GM12878 (cell line): ENCODE results near the gene POMT1. TPM values are rescaled to one million over a fixed set of nuclear protein-coding genes. Genes with fewer than 3 reads are reported as not detected.

ENCODE experiments used
- ATAC-seq: fragments of 200-7000 bp; cut with Tn5 transposase; 3 replicates; pipeline ENCODE4 v1.9.1; 2020; ENCODE audit warnings: mild to moderate bottlenecking, moderate library complexity
- BruUV-seq: library from RNA; stranded (reverse); fragments of 400-500 nt; replicated peaks from 2 replicates; lab custom pipeline; 2021; lab: Mats Ljungman, UMichigan
- CTCF ChIA-PET: fragments of 300-600 bp; sonication (Branson Sonifier 250); formaldehyde crosslinking; extraction: SDS; loops from one replicate; lab custom pipeline; 2021; ENCODE audit warnings: inconsistent platforms; lab: Yijun Ruan, JAX
- POLR2A ChIA-PET: fragments of 350-600 bp; formaldehyde crosslinking; extraction: SDS; loops from one replicate; lab custom pipeline; 2021; ENCODE audit warnings: inconsistent platforms; lab: Charles Lee
- RAD21 ChIA-PET: fragments of 300-600 bp; sonication (Branson Sonifier 250); formaldehyde crosslinking; loops from one replicate; lab custom pipeline; 2023; ENCODE audit warnings: antibody characterized with exemption; ENCODE audit not compliant: unreplicated experiment; lab: Charles Lee
- SMC1A ChIA-PET: fragments of 300-600 bp; sonication (Branson Sonifier 250); formaldehyde crosslinking; loops from one replicate; lab custom pipeline; 2023; ENCODE audit not compliant: unreplicated experiment, uncharacterized antibody; lab: Charles Lee
- DNase-seq: peaks from one replicate; pipeline ENCODE4 v3.0.0-alpha.2; 2011; ENCODE audit warnings: low read depth, low spot score
- FAIRE-seq: peaks from 3 replicates; lab custom pipeline; 2011; peaks lifted over from hg19 to GRCh38; lab: Jason Lieb, UNC
- H2AFZ ChIP-seq: 2 replicates; pipeline ENCODE4 v1.6.0; 2011; ENCODE audit warnings: low read depth, low read length, control low read depth; ENCODE audit not compliant: control insufficient read depth
- H3K27ac ChIP-seq: 2 replicates; pipeline ENCODE4 v1.5.1; 2011; ENCODE audit warnings: control low read depth; ENCODE audit not compliant: control insufficient read depth, insufficient read depth
- H3K27me3 ChIP-seq, 2 experiments: replicated peaks in 1 of 2; 2 replicates each; pipeline versions ENCODE4 v1.6.0 to v1.6.1; 2011; ENCODE audit warnings: low read length in 1 of 2; ENCODE audit not compliant: control insufficient read depth in 2 of 2, insufficient read depth in 2 of 2
- H3K36me3 ChIP-seq, 2 experiments: 2 replicates each; pipeline ENCODE4 v1.5.1; 2011; ENCODE audit warnings: low read length in 1 of 2; ENCODE audit not compliant: control insufficient read depth in 2 of 2, insufficient read depth in 2 of 2
- H3K4me1 ChIP-seq: 2 replicates; pipeline ENCODE4 v1.6.1; 2011; ENCODE audit warnings: mild to moderate bottlenecking, low read length, moderate library complexity, mixed read lengths; ENCODE audit not compliant: control insufficient read depth, insufficient read depth
- H3K4me2 ChIP-seq: 2 replicates; pipeline ENCODE4 v1.6.0; 2011; ENCODE audit warnings: control low read depth; ENCODE audit not compliant: control insufficient read depth, insufficient read depth
- H3K4me3 ChIP-seq: fragments of 200-600 bp; sonication (generic); 2 replicates; pipeline ENCODE4 v1.5.1; 2016
- H3K79me2 ChIP-seq: 2 replicates; pipeline ENCODE4 v1.6.0; 2011; ENCODE audit warnings: low read length; ENCODE audit not compliant: control insufficient read depth, insufficient read depth
- H3K9ac ChIP-seq: 2 replicates; pipeline ENCODE4 v1.8.0; 2011; ENCODE audit warnings: low read length, control low read depth, mixed read lengths; ENCODE audit not compliant: control insufficient read depth, insufficient read depth
- H3K9me3 ChIP-seq: replicated peaks from 3 replicates; pipeline ENCODE4 v1.5.1; 2011; ENCODE audit warnings: mild to moderate bottlenecking, low read length; ENCODE audit not compliant: control insufficient read depth, insufficient read depth
- H4K20me1 ChIP-seq: 2 replicates; pipeline ENCODE4 v1.6.0; 2011; ENCODE audit not compliant: control insufficient read depth, insufficient read depth
- BRCA1 ChIP-seq: IDR thresholded peaks from 2 replicates; pipeline ENCODE4 v1.6.1; 2011; ENCODE audit warnings: low read depth, low read length, improper control_type of control experiment
- FOS ChIP-seq: IDR thresholded peaks from 3 replicates; pipeline ENCODE4 v1.6.1; 2011; ENCODE audit warnings: borderline replicate concordance; ENCODE audit not compliant: insufficient read length; ENCODE audit errors: extremely low read depth
- POLR2A ChIP-seq: IDR thresholded peaks from 2 replicates; pipeline ENCODE4 v1.6.1; 2011; ENCODE audit warnings: low read depth, mild to moderate bottlenecking, low read length
- WGBS: methylation state at CpG from one replicate; pipeline ENCODE4 v1.1.6; 2016; ENCODE audit warnings: low lambda C conversion rate; ENCODE audit not compliant: insufficient replicate concordance, insufficient coverage; ENCODE audit errors: missing lambda C conversion rate; 5-methylcytosine and 5-hydroxymethylcytosine counted together
- in situ Hi-C: fragments of 300-500 bp; cut with MboI; formaldehyde crosslinking; loops from 9 replicates; pipeline ENCODE4 v1.14.3; 2018; ENCODE audit warnings: mixed read lengths
- intact Hi-C: fragments of 100-400 bp; cut with micrococcal nuclease; formaldehyde crosslinking; loops from one replicate; pipeline ENCODE4 v1.14.2; 2022; ENCODE audit not compliant: unreplicated experiment
- polyA plus RNA-seq, 11 experiments: library from polyadenylated mRNA; depleted of rRNA in 4 of 11; unstranded in 6 of 11; stranded (reverse) in 5 of 11; fragments of >200 nt; fragmentation: Nextera tagmentation in 4 of 11; fragmentation: Illumina TruSeq in 1 of 11; extraction: Ambion mirVana in 4 of 11; extraction: Trizol in 1 of 11; gene quantifications; 1 replicate in 1 of 11; 2 replicates in 10 of 11; pipeline versions ENCODE4 v1.2.1 to v1.2.3, GENCODE V29; 2011 to 2016; ENCODE audit warnings: inconsistent platforms in 2 of 11, missing spikeins in 2 of 11, low read depth in 1 of 11
- total RNA-seq, 4 experiments: library from RNA; depleted of rRNA in 3 of 4; stranded (reverse); fragments of >200 nt in 3 of 4; fragmentation: Illumina TruSeq in 1 of 4; extraction: Trizol in 1 of 4; gene quantifications; 2 replicates each; pipeline versions ENCODE4 v1.2.1 to v1.2.3, GENCODE V29; 2013 to 2021
- TF ChIP-seq, protein P1 (sequence below): fragments of 450-650 bp; IDR thresholded peaks from 2 replicates; pipeline ENCODE4 v1.6.1; 2017; ENCODE audit warnings: borderline replicate concordance

Gene POMT1
- total and polyA plus RNA-seq, 10 of the 15 experiments (the other 5 are each of a cell fraction or from before 2014, with no cell fraction given) = 1.2 to 19.2 (median 12.6) TPM

DNA sequence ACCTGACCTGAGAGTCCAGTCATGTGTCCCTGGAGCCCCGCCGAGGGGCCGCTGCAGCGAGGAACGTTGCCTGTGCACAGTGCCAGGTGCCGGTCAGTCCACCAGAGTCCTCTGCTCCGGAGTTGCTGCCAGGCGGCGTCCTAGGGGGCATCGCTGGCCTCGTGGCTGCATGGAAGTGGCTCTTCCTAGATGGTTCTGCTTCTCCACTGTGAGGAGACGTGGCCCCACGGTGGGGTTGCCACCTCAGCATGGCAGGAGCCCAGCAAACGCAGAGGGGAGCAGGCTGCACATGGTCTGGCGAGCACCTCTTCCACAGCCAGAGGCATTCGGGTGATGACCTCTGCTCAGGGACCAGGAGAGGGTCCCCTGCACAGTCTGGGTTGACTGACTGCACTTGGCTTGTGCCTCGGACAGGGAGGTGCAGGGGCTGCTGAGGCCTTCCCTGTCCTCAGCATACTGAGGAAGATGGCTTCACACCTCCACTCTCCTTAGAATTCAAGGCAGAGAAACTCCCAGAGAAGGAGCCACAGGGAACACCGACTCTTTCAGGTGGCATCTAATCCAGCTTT, 25.9 kb upstream of the POMT1 start:
- no peak overlapping the region for H3K9ac ChIP-seq
- no peak for DNase-seq
- no peaks in the 10 kb centered on the region for H3K4me1 ChIP-seq
- no peak overlapping the region for H3K4me2 ChIP-seq
- H3K4me3 ChIP-seq = no peak overlapping the region
- no peaks in the 10 kb centered on the region; the same call in 1 of the 2 replicates for H4K20me1 ChIP-seq
- no TSS peak for BruUV-seq
- no peaks in the 10 kb centered on the region for H3K79me2 ChIP-seq
- ChIA-PET POLR2A (no interaction called here), SMC1A (no interaction called here), CTCF (interaction anchor here (2.1 kb wide), 1 partner anchor 127 kb away, joined by 8 read pairs; no protein-coding TSS in a partner anchor), RAD21 (no interaction called here)
- no peaks in the 10 kb centered on the region for H3K9me3 ChIP-seq
- no peak overlapping the region for H3K27ac ChIP-seq
- in situ Hi-C loops (no loop called here), intact Hi-C loops (no loop called here)
- H2AFZ ChIP-seq = no peak overlapping the region
- peaks cover 41 to 68% of the 10 kb centered on the region in 2 experiments for H3K36me3 ChIP-seq
- WGBS = 96% methylated on average over 18 of the region's 18 CpGs
- TF ChIP-seq POLR2A = 0 out of 2 replicates have a peak, but pooled peaks have one; percentile 47
- TF ChIP-seq, protein P1, sequence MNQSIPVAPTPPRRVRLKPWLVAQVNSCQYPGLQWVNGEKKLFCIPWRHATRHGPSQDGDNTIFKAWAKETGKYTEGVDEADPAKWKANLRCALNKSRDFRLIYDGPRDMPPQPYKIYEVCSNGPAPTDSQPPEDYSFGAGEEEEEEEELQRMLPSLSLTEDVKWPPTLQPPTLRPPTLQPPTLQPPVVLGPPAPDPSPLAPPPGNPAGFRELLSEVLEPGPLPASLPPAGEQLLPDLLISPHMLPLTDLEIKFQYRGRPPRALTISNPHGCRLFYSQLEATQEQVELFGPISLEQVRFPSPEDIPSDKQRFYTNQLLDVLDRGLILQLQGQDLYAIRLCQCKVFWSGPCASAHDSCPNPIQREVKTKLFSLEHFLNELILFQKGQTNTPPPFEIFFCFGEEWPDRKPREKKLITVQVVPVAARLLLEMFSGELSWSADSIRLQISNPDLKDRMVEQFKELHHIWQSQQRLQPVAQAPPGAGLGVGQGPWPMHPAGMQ = no peak
- no peak for ATAC-seq
- no peaks in the 10 kb centered on the region for H3K27me3 ChIP-seq
- no peak for FAIRE-seq

DNA sequence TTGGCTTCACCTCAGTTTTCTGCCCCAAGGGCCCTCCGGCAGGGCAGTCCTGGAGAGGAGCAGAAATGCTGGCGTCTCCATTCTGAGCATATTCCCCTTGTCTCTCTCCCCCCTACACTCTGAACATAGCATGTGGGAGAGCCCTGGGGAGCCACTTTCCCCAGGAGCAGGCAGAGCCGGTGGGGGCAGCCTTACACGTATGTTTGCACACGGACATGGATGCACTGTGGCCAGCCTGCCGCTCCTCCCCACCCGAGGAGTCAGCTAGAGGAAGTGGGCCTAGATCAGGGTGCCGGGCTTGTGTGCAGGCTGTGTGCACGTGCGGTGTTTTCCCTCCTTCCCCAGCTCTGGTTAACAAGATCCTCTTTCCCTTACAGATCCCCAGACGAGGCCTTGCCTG, 25.4 kb upstream of the POMT1 start:
- in situ Hi-C loops (no loop called here), intact Hi-C loops (no loop called here)
- DNase-seq = no peak
- no peaks in the 10 kb centered on the region for H3K9me3 ChIP-seq
- H3K4me1 ChIP-seq = no peaks in the 10 kb centered on the region
- no TSS peak for BruUV-seq
- WGBS = 81% methylated on average over 11 of the region's 11 CpGs
- H3K79me2 ChIP-seq = no peaks in the 10 kb centered on the region
- H3K27me3 ChIP-seq = no peaks in the 10 kb centered on the region
- ChIA-PET POLR2A (no interaction called here), RAD21 (no interaction called here), CTCF (interaction anchor here (1.2 to 2.1 kb wide), 3 partner anchors 81 to 127 kb away, joined by 4 to 8 read pairs (median 5); no protein-coding TSS in a partner anchor), SMC1A (interaction anchor here (0.6 to 1.3 kb wide), 2 partner anchors 128 to 320 kb away, joined by 3 to 6 read pairs; no protein-coding TSS in a partner anchor)
- ATAC-seq = no peak
- no peak overlapping the region for H3K9ac ChIP-seq
- no peak overlapping the region for H3K27ac ChIP-seq
- no peak for FAIRE-seq
- peaks cover 46 to 71% of the 10 kb centered on the region in 2 experiments for H3K36me3 ChIP-seq
- no peak overlapping the region for H3K4me2 ChIP-seq
- TF ChIP-seq POLR2A (0 out of 2 replicates have a peak, but pooled peaks have one; percentile 3), BRCA1 (no peak), FOS (no peak)
- H3K4me3 ChIP-seq = no peak overlapping the region
- no peaks in the 10 kb centered on the region; the same call in 1 of the 2 replicates for H4K20me1 ChIP-seq
- no peak overlapping the region for H2AFZ ChIP-seq
